HL-60/S4 (cell line): ENCODE data around the gene NINJ1.

Source experiments
- in situ Hi-C: fragments of 300-500 bp; cut with MboI; formaldehyde crosslinking; loops from 2 replicates; pipeline ENCODE4 v1.14.3; 2022; ENCODE audit warnings: low sequenced_read_pairs

NINJ1 gene, protein sequence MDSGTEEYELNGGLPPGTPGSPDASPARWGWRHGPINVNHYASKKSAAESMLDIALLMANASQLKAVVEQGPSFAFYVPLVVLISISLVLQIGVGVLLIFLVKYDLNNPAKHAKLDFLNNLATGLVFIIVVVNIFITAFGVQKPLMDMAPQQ

DNA sequence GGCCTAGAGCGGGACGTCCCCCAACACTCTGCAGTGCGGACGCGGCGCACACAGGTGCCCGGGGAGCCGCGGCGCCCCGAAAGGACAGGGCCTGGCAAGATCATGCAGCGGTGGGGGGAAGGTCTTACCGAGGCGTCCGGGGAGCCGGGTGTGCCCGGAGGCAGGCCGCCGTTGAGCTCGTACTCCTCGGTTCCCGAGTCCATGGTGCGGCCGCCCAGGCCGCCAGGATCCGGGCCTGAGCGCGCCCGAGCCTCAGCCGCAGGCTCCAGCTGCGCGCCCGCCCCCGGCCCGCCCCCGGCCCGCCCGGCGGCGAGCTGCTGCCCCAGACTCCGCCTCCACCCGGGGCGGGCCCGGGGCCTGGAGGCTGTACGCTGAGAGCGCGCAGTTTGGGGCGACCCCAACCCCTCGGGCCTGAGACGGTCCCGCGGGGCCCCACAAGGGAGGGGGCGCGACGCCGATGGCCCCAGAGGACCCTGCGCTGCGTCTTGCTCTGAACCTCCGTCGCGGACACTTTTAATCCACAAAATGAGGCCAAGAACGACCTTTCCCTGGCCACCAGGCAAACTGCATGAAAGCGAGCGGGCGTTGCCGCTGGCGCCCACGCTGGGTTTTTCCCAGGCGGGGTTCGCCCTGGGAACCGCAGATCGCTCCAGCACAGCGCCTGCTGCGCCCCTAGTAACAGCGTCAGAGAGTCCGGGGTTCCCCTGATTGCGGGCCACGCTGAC, at the start of gene NINJ1:
Gene NINJ1, minus strand, starts transcription at position 237 of the 725 bp plus-strand sequence. Its CDS starts 34 bp downstream, at position 203.
- in situ Hi-C loops, result no loop called here

DNA sequence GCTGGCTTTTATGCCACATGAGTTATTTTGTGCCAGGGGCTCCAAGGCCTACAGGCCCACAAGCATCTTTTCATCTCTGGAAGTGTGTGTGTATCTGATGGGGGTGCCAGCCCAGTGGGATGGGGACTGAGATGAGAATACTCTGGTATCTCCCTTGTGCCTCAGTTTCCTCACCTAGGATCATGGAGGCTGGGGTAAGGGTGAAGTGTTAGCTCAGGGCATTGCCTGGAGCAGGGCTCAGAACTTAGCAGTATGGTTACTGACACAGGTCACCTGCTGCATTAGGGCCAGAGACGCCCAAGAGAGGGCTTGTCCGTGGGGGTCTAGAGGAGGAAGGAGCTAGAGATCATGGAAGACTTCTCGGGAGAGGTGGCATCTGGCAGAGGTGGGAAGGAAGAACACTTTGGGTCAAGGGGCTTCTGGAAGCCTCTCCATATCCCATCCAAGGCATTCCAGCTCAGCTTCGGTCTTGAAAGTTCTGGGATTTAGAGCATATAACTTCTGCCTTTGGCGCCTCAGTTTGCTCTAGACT, 49.1 kb upstream of the NINJ1 start:
- in situ Hi-C loops, result no loop called here

DNA sequence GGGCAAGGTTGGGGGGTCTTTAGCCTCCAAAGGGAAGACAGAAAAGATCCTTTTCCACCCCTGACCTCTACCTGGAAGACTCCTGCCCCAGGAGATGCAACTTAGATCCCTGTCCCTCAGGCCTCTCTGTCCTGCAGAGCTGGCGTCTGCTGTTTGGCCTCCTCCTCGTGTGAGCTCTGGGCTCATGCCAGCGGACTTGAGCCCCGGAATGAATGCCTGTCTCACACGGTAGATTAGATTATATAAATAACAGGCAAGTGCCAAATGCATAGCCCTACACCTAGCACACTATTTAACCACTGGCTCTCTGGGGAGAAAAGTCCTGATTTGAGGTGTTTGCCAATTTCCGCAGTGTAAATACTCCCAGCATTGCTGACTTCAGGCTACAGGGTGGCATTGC, 48.5 kb upstream of the NINJ1 start:
- in situ Hi-C loops, result no loop called here

DNA sequence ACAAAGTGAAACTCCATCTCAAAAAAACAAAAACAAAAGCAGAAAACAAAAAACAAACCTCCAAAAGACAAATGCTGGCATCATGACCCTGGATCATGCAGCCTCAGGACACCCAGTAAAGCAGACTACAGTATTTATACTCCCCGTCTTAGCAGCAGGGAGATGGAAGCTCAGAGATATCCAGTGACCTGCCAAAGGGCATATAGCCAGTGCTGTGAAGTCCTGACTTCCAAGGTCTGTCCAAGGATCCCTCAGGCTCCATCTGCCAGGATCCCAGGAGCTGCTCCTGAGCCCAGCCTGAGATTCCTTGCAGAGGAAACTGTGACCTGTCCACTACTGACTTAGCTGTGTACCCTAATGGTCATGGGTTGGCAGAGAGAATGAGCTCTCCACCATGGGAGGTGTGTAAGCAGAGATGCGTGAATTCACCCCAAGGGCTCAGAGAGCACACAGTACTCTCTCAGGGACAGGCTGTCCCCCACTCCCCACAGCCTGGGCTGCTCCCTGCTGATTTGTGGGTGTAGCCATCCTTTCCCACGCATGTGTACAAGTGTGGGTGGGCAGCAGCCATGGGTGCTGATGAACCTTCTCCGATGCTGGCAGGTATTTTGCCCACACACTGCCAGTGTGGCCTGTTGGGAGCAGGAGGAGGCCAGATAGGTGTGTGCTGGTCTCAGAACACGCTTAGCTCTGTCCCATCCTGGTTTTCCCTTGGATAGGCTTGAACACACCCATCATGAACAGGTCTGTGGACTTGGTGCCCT, 47.8 kb upstream of the NINJ1 start:
- in situ Hi-C loops, result no loop called here

DNA sequence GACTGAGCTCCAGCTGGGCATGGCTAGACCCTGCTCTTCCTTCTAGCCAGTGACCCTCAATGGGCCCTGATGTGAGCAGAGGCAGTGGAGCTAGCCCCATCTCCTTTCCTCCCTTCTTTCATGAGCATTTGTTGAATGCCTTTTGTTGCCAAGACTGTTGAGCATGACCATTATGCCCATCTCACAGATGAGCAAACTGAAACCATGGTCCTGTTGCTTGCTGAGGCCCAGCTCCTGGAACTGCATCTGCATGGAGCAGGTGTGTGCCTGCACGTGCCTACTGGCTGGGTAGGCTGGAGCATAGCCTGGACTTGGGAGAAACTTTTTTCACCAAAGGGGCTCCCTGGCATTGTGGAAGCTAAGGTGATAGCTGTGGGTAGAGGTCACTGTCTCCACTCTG, 46.9 kb upstream of the NINJ1 start:
- in situ Hi-C loops, result no loop called here

DNA sequence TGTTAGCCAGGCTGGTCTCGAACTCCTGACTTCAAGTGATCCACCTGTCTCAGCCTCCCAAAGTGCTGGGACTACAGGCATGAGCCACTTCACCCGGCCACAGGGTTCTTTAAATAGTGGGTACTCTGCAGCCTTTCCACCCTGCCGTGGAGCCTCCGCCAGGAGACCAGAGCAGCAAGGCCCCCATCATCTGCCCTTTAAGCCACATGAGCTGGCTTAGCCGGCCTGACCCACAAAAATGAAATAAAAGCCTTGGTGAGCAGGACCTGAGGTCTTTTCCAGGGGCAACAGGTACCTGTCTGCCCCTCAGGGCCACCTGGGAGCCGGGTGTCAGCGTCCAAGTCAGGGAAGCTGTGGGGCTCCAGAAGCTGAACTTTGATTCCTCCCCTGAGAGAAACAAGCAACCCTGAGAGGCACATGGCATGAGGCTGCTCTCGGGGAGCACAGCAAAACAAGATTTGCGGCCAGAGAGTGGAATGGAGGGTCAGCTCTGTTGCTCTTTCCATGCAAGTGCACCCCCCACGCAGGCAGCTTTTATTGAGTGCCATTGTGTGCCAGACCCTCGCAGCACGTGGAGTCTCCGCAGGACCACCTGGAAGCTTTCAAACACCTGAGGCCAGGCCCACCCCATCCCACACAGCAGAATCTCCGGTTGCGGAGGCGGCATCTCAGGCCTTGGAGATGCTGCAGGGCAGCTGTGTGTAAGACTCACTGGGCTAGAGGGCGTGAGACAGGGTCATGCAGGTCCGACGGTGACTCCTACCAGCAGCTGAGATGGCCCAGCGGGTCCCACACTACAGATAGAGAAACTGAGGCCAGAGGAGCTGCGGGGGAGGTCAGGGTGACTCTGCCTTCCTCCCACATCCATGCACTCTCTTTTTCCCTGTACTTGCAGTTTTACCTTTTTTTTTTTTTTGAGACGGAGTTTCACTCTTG, 45.1 kb upstream of the NINJ1 start:
- in situ Hi-C loops, result no loop called here

DNA sequence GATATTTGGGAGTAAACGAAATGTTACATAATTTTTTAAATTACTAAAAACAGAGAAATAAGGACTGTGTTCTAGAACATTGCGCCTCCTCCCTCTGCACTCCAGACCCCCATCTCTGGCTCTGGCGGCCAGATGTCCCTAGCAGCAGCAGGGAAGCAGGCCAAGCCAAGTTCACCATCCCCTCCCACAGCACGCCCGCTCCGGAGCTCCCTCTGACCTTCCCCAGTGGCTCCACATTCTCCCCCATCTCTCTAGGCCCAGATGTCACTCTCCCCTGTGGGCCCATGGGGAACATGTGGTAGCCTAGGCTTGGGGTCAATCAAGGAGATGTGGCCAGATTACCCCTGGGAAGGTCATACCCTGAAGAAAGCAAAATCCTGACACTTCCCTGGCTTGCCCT, 43.6 kb upstream of the NINJ1 start:
- in situ Hi-C loops, result no loop called here

DNA sequence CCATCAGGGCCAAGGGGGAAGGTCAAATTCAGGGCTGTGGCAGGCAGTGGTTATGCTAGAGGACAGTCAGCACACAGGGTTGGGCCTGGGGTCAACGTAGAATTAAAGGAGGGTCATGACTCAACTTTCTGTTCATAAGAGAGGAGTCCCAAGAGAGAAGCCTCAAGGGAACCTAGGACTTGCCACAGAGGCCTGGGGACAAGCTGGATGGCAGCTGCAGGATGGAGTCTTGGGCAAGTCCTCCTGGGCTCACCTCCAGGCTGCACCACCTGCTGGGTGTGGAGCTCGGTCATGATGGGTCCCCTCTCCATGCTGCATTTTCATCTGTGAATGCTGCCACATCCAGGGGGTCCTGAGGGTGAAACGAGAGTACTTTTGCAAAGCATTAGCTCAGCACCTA, 40.9 kb upstream of the NINJ1 start:
- in situ Hi-C loops, result no loop called here

DNA sequence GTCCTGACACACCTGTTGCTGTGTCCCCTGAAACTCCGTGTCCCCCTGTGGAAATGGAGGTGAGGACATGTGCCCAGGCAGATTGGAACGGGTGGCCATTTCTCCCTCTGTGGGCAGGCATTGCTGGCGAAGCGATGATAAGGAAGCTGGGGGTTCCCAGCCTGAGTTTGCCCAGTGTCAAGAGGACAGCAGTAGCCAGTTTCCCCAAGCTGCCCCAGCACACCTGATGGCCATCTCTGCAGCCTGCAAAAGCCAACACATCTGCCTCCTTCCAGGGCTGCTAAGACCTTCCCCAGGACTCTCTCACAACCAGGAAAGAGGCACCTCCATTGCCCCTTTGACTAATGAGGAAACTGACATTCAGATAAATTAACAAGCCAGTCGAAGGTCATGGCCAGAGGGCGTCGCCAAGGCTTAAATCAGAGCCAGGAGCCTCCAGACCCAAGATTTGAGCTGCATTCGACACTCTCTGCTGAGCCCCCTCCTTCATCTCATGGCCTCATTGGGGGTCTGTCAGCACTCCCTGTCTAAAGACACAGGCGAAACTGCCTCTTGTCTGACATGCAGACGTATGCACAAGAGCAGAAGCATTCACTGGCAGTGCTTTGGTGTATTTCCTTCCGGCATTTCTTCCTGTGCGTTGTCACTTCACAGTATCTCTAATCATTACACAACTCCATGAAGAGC, 39.5 kb upstream of the NINJ1 start:
- in situ Hi-C loops, result no loop called here

DNA sequence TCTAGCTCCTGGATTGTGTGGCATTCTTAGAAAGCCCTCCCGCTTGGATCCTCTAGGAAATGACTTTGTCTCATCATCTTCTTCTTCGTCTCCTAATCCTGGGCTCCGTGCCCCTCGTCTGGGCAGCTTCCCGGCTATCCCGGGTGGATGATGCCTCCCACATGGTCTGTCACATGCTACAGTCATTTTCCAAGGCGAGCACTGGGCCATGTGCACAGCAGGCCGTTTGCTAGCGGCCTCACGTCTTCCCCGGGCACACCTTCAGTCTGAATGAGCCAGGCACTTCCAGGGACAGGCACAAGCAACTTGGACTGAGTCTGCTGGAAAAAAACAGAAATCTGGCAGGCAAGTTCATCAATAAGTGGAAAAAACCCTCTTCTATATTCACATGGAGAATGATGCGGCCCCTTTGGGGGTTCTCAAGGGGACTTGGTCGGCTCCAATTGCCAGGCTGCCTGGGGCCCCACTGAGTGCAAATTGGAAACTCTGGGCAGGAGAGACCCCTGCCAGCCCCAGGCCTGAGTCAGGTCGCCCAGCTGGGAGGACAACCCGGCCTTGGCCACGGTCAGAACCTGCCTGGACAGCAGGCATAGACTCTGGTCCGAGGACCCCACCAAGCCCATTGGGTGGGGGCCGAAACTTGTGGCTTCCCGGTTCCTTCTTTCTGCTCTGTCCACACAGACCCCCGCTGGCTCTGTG, 38.8 kb upstream of the NINJ1 start:
- in situ Hi-C loops, result no loop called here

DNA sequence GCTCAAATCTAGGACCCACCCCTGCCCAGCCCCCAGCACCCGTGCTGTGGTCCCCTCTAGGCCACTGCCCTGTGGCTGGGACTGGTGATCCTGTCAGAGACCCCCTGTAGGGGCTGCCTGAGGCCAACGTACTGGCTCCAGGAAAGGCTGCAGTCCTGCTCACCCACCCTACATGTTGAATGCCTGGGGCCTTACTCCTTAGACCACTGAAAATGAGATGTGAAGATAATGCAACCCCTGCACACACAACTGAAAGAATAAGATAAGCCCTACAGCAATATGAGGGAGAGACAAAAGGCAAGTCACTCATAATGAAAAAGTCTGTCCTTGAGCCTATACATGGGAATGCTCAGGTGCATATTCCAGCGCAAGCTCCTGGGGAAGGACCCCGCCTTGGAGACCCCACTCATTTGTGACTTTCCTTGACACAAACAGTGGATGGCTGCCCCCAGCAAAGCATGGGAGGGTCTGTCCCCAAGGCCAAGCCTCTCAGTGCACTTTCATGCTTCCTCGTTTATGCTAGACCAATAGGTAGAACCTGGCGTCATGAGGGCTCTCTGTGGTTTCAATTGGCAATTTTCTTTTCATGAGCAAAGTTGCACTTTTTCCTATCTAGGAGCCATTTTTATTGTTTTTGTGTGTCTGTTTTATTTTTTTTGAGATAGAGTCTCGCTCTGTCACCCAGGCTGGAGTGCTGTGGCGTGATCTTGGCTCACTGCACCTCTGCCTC, 37.4 kb upstream of the NINJ1 start:
- in situ Hi-C loops, result no loop called here

DNA sequence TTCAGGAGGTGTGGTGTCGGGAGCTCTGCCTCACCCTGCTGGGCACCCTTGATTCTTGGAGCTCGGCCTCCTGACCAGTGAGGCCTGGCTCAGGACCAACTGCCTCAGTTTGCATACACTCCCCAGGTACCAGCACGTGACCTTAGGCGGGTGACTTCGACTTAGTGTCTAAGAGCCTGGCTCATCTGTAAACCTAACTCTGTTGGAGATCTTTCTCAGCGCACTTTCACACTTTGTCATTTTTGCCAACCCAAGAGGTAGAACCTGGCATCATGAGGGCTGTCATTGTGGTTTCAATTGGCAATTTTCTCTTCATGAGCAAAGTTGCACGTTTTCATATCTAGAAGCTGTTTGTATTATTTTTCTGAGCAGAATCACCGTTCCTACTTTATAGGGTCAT, 36.5 kb upstream of the NINJ1 start:
- in situ Hi-C loops, result no loop called here

DNA sequence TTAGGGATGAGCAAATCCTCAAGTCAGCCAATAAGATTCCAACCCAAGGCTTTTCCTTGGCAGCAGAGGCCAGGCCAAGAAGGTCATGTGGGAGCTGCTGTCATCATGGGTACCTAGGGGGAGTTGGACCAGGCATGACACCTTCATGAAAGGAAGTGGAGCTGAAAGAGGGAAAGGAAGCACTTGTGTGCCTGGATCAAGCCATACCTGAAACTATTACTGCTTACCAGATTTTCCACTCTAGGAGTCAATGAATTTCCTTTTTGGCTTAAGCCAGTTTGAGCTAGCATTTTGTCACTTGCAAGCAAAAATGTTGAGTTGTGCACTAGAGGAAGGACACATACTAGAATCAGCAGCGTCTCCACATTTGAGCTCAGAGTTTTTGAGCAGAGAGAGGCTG, 35.4 kb upstream of the NINJ1 start:
- in situ Hi-C loops, result no loop called here

DNA sequence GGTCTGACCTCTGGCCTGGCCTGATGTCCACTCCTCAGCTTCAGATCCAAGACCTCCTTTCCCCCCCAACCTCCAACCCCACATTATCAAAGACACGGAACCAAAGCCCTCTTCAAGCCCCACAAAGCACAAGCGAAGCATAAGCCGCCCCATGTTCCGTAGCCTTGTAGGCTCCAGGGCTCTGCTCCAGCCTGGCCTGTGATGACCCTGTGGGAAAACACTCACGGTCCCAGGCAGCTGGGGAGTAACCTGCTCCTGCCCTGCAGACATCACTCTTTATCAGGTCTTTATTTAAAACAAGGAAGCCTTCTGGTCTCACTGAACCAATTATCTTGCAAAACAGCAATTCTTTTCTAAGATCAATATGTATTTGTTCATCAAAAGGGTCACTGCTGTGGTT, 34.5 kb upstream of the NINJ1 start:
- in situ Hi-C loops, result no loop called here

DNA sequence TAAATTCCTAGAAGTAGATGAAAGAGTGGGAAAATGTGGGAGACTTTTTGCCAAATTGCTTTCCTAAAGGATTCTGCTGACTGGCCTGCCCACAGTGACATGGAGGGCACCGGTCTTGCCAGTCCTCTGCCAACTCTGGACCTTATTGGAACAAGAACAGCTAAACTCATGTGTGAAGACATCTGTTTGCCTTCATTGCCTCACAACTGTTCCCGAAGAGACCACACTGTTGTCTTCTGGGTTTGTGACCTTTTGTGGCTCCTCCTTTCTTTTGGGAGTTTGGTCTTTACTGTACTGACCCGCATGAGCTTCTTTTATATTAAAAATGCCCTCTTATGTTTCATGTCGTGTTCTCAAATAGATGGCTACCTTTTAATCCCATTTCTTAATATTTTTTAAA, 33.8 kb upstream of the NINJ1 start:
- in situ Hi-C loops, result no loop called here

DNA sequence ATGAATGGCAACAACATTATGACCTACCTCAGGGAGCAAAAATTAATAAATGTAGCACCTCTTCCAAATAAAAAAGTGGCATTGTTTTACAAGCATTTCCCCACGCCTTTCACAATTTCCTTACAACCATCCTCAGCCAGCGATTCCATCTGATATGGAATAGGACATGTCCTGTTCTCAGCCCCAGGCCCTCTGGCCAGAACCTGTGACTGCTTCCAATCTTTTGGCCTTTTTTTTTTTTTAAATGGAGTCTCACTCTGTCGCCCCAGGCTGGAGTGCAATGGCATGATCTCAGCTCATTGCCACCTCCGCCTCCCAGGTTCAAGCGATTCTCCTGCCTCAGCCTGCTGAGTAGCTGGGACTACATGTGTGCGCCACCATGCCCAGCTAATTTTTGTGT, 33.1 kb upstream of the NINJ1 start:
- in situ Hi-C loops, result no loop called here

DNA sequence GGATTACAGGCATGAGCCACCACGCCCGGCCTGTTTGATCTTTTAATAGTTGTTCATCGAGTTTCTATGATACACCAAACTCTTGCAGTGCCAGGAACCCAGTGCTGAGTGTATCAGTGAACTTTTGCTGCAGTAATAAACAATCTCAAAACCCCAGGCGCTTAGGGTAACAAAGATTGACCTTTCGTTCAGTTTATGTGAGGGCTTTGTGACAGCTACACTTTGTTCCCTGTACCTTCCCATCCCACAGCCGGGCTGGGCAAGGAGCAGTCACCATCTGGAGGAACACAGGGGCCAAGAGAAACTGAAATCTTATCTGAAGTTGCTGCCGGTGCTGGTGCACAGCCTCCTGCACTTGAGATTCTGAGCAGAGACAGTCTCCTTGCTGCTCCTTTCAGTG, 32.6 kb upstream of the NINJ1 start:
- in situ Hi-C loops, result no loop called here

DNA sequence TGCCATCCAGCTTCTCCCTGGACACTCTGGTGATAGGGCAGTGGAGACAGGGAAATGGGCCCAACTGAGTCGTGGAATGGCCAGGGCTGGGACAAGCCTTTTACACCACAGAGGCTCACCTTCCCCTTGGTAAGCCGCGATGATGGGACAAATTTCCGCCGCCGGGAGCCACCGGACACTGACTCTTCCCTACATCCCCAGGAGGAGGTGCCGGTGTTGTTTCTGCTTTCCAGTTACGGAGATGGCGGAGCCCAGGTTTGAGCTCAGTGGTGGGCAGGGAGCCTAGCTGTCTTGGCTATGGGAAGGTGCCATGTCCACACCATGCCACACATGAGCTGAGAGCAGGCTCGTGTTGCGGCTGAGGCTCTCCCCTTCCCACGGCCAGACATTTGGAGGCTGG, 30.0 kb upstream of the NINJ1 start:
- in situ Hi-C loops, result no loop called here
